ENCODE measurements around the gene SEMA4B.
"Not testable (repeated sequence)": the region's sequence is repeated elsewhere in the genome, so short reads cannot be mapped to it uniquely, and the experiment has no call there.

The SEMA4B gene

GRCh38 chr15:90259524-90259923 lies 58.4 kb downstream of the SEMA4B start:
- Mint-ChIP-seq H3K27ac (no peak overlapping the region), H3K4me1 (peaks cover 7% of the 10 kb centered on the region), H3K27me3 (ENCODE audit: low read depth, poor library complexity) (peaks cover 18% of the 10 kb centered on the region), H3K4me3 (no peak overlapping the region), H3K36me3 (ENCODE audit: low read depth) (no peaks in the 10 kb centered on the region), H3K9me3 (no peaks in the 10 kb centered on the region)
- no peak for DNase-seq
- TF ChIP-seq, protein P1, sequence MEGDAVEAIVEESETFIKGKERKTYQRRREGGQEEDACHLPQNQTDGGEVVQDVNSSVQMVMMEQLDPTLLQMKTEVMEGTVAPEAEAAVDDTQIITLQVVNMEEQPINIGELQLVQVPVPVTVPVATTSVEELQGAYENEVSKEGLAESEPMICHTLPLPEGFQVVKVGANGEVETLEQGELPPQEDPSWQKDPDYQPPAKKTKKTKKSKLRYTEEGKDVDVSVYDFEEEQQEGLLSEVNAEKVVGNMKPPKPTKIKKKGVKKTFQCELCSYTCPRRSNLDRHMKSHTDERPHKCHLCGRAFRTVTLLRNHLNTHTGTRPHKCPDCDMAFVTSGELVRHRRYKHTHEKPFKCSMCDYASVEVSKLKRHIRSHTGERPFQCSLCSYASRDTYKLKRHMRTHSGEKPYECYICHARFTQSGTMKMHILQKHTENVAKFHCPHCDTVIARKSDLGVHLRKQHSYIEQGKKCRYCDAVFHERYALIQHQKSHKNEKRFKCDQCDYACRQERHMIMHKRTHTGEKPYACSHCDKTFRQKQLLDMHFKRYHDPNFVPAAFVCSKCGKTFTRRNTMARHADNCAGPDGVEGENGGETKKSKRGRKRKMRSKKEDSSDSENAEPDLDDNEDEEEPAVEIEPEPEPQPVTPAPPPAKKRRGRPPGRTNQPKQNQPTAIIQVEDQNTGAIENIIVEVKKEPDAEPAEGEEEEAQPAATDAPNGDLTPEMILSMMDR (IDR thresholded peaks at IDR 0.05) = no peak

DNA sequence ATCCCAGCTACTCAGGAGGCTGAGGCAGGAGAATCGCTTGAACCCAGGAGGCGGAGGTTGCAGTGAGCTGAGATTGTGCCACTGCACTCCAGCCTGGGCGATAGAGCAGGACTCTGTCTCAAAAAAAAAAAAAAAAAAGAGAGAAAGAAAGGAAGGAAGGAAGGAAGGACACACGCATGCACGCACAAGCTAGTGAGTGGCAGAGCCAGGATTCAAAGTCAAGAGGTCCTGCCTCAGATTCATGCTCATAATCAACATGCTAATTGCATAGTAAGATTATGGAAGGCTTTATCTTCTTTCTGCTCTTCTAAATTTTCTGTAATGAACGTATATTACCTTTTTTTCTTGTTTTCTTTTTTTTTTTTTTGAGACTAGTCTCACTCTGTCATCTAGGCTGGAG lies 59.6 kb downstream of the SEMA4B start:
- Mint-ChIP-seq H3K27me3 (ENCODE audit: low read depth, poor library complexity) (peaks cover 10% of the 10 kb centered on the region), H3K4me1 (peaks cover 12% of the 10 kb centered on the region)
- not testable (repeated sequence) for H3K4me3 Mint-ChIP-seq; H3K9me3 Mint-ChIP-seq; H3K27ac Mint-ChIP-seq; H3K36me3 Mint-ChIP-seq (ENCODE audit: low read depth); DNase-seq

DNA sequence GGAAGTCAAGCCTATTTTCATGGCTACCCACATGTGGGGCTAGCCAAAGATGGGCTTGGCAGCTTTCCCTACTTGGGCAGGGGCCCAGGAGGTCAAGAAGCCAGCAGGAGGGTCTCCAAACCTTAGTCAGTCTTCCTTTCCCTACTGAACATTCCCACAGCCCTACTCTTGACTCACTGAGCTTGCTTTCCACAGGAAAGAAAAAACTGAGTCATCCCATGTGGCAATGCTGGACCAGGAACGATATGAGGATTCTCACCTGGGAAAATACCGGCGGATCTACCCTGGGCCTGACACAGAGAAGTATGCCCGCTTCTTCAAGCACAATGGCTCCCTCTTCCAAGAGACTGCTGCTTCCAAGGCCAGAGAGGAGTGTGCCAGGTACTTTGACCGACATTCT lies 60.7 kb downstream of the SEMA4B start:
- TF ChIP-seq, protein P1 (IDR thresholded peaks at IDR 0.05) = no peak
- Mint-ChIP-seq H3K27me3 (ENCODE audit: low read depth, poor library complexity) (peaks cover 10% of the 10 kb centered on the region), H3K4me3 (no peak overlapping the region), H3K4me1 (peaks cover 19% of the 10 kb centered on the region), H3K27ac (no peak overlapping the region), H3K9me3 (no peaks in the 10 kb centered on the region), H3K36me3 (ENCODE audit: low read depth) (no peaks in the 10 kb centered on the region)
- DNase-seq = no peak

DNA sequence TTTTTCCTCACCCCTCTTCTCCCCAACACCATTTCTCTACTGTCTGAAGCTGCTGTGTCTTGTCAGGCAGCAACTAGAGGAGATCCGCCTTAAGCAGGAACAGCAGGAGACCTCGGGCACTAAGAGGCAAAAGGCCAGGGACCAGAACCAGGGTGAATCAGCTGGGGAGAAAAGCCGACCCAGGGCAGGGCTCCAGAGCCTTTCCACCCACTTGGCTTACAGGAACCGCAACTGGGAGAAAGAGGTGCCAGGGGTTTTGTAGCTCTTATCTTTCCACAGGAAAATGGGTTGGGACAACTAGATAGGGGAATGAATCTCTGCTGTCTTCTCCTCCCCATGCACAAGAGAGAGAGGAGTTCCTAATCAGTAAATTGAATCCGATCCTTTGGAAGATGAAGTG lies 61.3 kb downstream of the SEMA4B start:
- H3K36me3 Mint-ChIP-seq (ENCODE audit: low read depth) = peaks cover 5% of the 10 kb centered on the region
- TF ChIP-seq, protein P1 (IDR thresholded peaks at IDR 0.05) = no peak
- no peaks in the 10 kb centered on the region for H3K9me3 Mint-ChIP-seq
- no peak overlapping the region for H3K4me3 Mint-ChIP-seq
- H3K4me1 Mint-ChIP-seq = peaks cover 25% of the 10 kb centered on the region
- H3K27ac Mint-ChIP-seq = peak overlapping the region; percentile 8
- DNase-seq = no peak
- H3K27me3 Mint-ChIP-seq (ENCODE audit: low read depth, poor library complexity) = peaks cover 10% of the 10 kb centered on the region

DNA sequence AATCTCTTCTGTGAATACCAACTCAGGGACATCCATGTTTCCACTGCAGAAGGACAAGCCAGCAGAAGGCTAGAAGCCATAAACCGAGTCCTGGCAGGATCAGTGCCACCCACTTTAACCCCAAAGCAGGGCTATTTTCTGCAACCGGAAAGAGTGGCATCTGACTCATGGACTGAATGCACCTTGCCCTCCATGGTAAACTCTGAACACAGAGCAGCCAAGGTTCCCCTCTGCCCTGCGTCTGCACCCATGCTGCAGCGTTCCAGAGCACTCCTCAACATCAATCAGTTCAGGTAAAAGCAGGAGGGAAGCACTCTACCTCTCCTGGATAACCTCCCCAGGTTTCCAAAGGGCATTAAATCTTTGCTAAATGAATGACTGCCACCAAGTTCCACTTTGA lies 63.5 kb downstream of the SEMA4B start:
- peaks cover 21% of the 10 kb centered on the region for H3K36me3 Mint-ChIP-seq (ENCODE audit: low read depth)
- H3K27me3 Mint-ChIP-seq (ENCODE audit: low read depth, poor library complexity) = peaks cover 10% of the 10 kb centered on the region
- H3K9me3 Mint-ChIP-seq = no peaks in the 10 kb centered on the region
- peak overlapping the region; percentile 97 for H3K27ac Mint-ChIP-seq
- H3K4me1 Mint-ChIP-seq = peaks cover 45% of the 10 kb centered on the region
- TF ChIP-seq, protein P1 (IDR thresholded peaks at IDR 0.05) = no peak
- peak overlapping the region; percentile 97 for H3K4me3 Mint-ChIP-seq
- no peak for DNase-seq

DNA sequence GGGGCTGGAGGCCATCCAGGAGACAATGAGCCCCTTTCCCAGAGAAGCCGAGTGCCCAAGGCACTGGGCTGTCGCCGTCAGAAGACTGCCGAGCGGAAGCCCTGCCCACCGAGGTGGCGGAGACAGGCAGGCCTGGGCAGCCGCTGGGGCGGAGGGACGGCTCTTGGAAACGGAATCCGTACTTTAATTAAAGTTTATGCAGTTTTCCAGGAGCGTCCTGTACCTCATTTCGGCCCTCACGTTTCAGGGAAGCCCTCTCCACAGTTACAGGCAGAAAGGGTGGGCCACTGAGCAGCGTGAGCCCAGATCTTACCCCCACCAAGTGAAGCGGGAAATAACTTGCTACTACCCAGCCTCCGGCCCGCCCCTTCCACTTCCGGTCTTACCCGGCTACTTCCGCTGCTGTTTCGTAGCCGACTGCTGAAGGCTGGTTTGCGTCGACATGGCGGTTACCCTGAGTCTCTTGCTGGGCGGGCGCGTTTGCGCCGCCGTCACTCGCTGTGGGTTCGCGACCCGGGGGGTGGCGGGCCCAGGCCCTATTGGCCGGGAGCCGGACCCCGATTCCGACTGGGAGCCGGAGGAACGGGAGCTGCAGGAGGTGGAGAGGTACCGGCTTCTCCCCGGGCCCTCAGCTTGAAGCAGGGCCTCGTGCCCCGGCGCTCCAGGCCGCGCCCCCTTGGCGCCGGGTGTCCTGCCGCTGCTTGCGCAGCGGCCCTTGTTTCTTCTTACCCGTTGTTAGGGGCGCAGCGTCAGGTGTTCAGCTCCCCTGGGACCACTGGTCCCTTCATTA lies 64.3 kb downstream of the SEMA4B start, which contains the start of gene NGRN:
Gene NGRN, plus strand, starts transcription at position 402 of the 790 bp plus-strand sequence. Its CDS starts 41 bp downstream, at position 443.
- peak; percentile 86 for DNase-seq
- no peaks in the 10 kb centered on the region for H3K9me3 Mint-ChIP-seq
- H3K4me1 Mint-ChIP-seq = peaks cover 53% of the 10 kb centered on the region
- peak within 1 kb of the TSS; percentile 98 for H3K27ac Mint-ChIP-seq
- H3K36me3 Mint-ChIP-seq (ENCODE audit: low read depth) = peaks cover 29% of the 10 kb centered on the region
- H3K27me3 Mint-ChIP-seq (ENCODE audit: low read depth, poor library complexity) = peaks cover 10% of the 10 kb centered on the region
- TF ChIP-seq, protein P1 (IDR thresholded peaks at IDR 0.05) = no peak
- peak within 1 kb of the TSS; percentile 97 for H3K4me3 Mint-ChIP-seq
